ENCODE measurements around the gene ZNF568.

The ZNF568 gene

GRCh38 chr19:36915992-36916830 is at the start of gene ZNF568, which contains the start of gene ZNF829:
Gene ZNF568, plus strand, starts transcription at chr19:36916332. Its CDS starts 6,439 bp downstream, at chr19:36922771.
Gene ZNF829, minus strand, starts transcription at chr19:36916291. Its CDS starts 1,124 bp downstream, at chr19:36915167.
- DNase-seq (ENCODE audit: low spot score), result peak; percentile 93

GRCh38 chr19:36876993-36877938 is 38.9 kb upstream of the ZNF568 start:
- no peak for DNase-seq (ENCODE audit: low spot score)

GRCh38 chr19:36891768-36892357 is 24.3 kb upstream of the ZNF568 start:
- no peak for DNase-seq (ENCODE audit: low spot score)

GRCh38 chr19:36894849-36895383 is 21.2 kb upstream of the ZNF568 start:
- DNase-seq (ENCODE audit: low spot score), result no peak

- no peak for DNase-seq (ENCODE audit: low spot score)
Observed at GRCh38 chr19:36898422-36898821, 17.7 kb upstream of the ZNF568 start.

GRCh38 chr19:36916991-36917390 is 859 bp downstream of the ZNF568 start:
- DNase-seq (ENCODE audit: low spot score), result no peak

GRCh38 chr19:36918090-36918489 is 2.0 kb downstream of the ZNF568 start:
- no peak for DNase-seq (ENCODE audit: low spot score)

GRCh38 chr19:36931684-36932083 is 15.6 kb downstream of the ZNF568 start:
- DNase-seq (ENCODE audit: low spot score), result no peak

GRCh38 chr19:36939153-36939552 is 23.0 kb downstream of the ZNF568 start:
- no peak for DNase-seq (ENCODE audit: low spot score)

GRCh38 chr19:36950335-36951119 is 34.4 kb downstream of the ZNF568 start:
- no peak for DNase-seq (ENCODE audit: low spot score)

- DNase-seq (ENCODE audit: low spot score), result no peak
Observed at GRCh38 chr19:36962346-36962745, 46.2 kb downstream of the ZNF568 start.

- no peak for DNase-seq (ENCODE audit: low spot score)
Observed at GRCh38 chr19:36963280-36963679, 47.1 kb downstream of the ZNF568 start.

GRCh38 chr19:36972571-36972970 is 56.4 kb downstream of the ZNF568 start:
- no peak for DNase-seq (ENCODE audit: low spot score)

- peak; percentile 76 for DNase-seq (ENCODE audit: low spot score)
Observed at GRCh38 chr19:36973021-36973843, 57.1 kb downstream of the ZNF568 start.

GRCh38 chr19:36973844-36974195 is 57.7 kb downstream of the ZNF568 start:
- DNase-seq (ENCODE audit: low spot score), result no peak

GRCh38 chr19:36986131-36986530 is 70.0 kb downstream of the ZNF568 start:
- no peak for DNase-seq (ENCODE audit: low spot score)

GRCh38 chr19:36986601-36987000 is 70.5 kb downstream of the ZNF568 start:
- DNase-seq (ENCODE audit: low spot score), result no peak

- no peak for DNase-seq (ENCODE audit: low spot score)
Observed at GRCh38 chr19:36987091-36987490, 71.0 kb downstream of the ZNF568 start.

GRCh38 chr19:36997152-36997842 is 81.2 kb downstream of the ZNF568 start:
- no peak for DNase-seq (ENCODE audit: low spot score)

GRCh38 chr19:36997843-36998235 is 81.7 kb downstream of the ZNF568 start:
- no peak for DNase-seq (ENCODE audit: low spot score)
